ENCODE results near the gene NCS1. TPM values are rescaled to one million over a fixed set of nuclear protein-coding genes. Genes with fewer than 3 reads are reported as not detected.
A peak's percentile ranks its signal among the peaks of the same experiment; 100 is the strongest.
"Not testable (repeated sequence)": the region's sequence is repeated elsewhere in the genome, so short reads cannot be mapped to it uniquely, and the experiment has no call there.

The NCS1 gene
- total RNA-seq, 1 donor from 2014 or later: 54.6 TPM

- DNase-seq (ENCODE audit: low spot score): no peak
Observed at GRCh38 chr9:130237076-130237475, 64.9 kb downstream of the NCS1 start.

- no peak for DNase-seq (ENCODE audit: low spot score)
Observed at GRCh38 chr9:130237763-130238524, 65.7 kb downstream of the NCS1 start.

- no peak for DNase-seq (ENCODE audit: low spot score)
Observed at GRCh38 chr9:130239363-130239695, 67.1 kb downstream of the NCS1 start.

- no peak for DNase-seq (ENCODE audit: low spot score)
Observed at GRCh38 chr9:130239741-130240241, 67.6 kb downstream of the NCS1 start.

GRCh38 chr9:130240410-130241197, 68.4 kb downstream of the NCS1 start:
- DNase-seq (ENCODE audit: low spot score): no peak

- no peak for DNase-seq (ENCODE audit: low spot score)
Observed at GRCh38 chr9:130241198-130241535, 69.0 kb downstream of the NCS1 start.

- DNase-seq (ENCODE audit: low spot score): no peak
Observed at GRCh38 chr9:130242270-130243014, 70.2 kb downstream of the NCS1 start.

- peak; percentile 81 for DNase-seq (ENCODE audit: low spot score)
Observed at GRCh38 chr9:130243015-130243881, 71.0 kb downstream of the NCS1 start.

- no peak for DNase-seq (ENCODE audit: low spot score)
Observed at GRCh38 chr9:130243882-130244170, 71.6 kb downstream of the NCS1 start.

GRCh38 chr9:130244548-130245165, 72.5 kb downstream of the NCS1 start:
- DNase-seq (ENCODE audit: low spot score): no peak

- no peak for DNase-seq (ENCODE audit: low spot score)
Observed at GRCh38 chr9:130245474-130245873, 73.3 kb downstream of the NCS1 start.

GRCh38 chr9:130246126-130246525, 73.9 kb downstream of the NCS1 start:
- no peak for DNase-seq (ENCODE audit: low spot score)

GRCh38 chr9:130254747-130255630, 82.8 kb downstream of the NCS1 start:
- peak; percentile 18 for DNase-seq (ENCODE audit: low spot score)

GRCh38 chr9:130255631-130256134, 83.5 kb downstream of the NCS1 start:
- no peak for DNase-seq (ENCODE audit: low spot score)

- DNase-seq (ENCODE audit: low spot score): no peak
Observed at GRCh38 chr9:130256644-130257043, 84.4 kb downstream of the NCS1 start.

- DNase-seq (ENCODE audit: low spot score): not testable (repeated sequence)
Observed at GRCh38 chr9:130258137-130258536, 85.9 kb downstream of the NCS1 start.

- no peak for DNase-seq (ENCODE audit: low spot score)
Observed at GRCh38 chr9:130259044-130259443, 86.8 kb downstream of the NCS1 start.

- no peak for DNase-seq (ENCODE audit: low spot score)
Observed at GRCh38 chr9:130260816-130261765, 88.9 kb downstream of the NCS1 start.

All from ureter (tissue), 1 donor.